ENCODE data around the gene ALG14.
"Not testable (repeated sequence)": the region's sequence is repeated elsewhere in the genome, so short reads cannot be mapped to it uniquely, and the experiment has no call there.

GRCh38 chr1:95092891-95093290 is 20.1 kb upstream of the ALG14 start:
- TF ChIP-seq CTCF, POLR2A (IDR thresholded peaks at IDR 0.05): not testable (repeated sequence)

Data from Peyer's patch (tissue), 4 donors.